ENCODE measurements around the gene ACTA2. TPM values are rescaled to one million over a fixed set of nuclear protein-coding genes. Genes with fewer than 3 reads are reported as not detected.
A peak's percentile ranks its signal among the peaks of the same experiment; 100 is the strongest.
"Not testable (repeated sequence)": the region's sequence is repeated elsewhere in the genome, so short reads cannot be mapped to it uniquely, and the experiment has no call there.

ACTA2 gene
- total RNA-seq, 4 donors from 2014 or later, result 6,391 to 8,723 (median 8,539) TPM

DNA sequence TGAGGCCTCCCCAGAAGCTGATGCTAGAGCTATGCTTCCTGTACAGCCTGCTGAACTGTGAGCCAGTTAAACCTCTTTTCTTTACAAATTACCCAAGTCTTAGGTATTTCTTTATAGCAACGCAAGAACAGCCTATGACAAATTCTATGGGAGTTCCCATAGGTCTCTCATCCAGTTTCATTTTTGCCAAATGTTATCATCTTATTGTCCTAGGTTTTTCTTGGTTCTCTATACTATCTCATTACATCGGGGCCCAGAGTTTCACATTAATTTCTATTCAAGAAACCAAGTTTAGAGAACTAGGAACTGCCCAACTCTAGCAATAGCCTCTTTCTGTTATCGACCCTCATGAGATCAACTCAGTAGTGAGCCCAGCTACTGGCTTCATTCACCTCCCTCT, 15.9 kb downstream of the ACTA2 start:
- Histone ChIP-seq H3K36me3 (peaks cover 36 to 72% (median 67%) of the 10 kb centered on the region in 4 donors), H3K27me3 (no peaks in the 10 kb centered on the region), H3K4me3 (no peak overlapping the region), H3K9me3 (no peaks in the 10 kb centered on the region), H3K27ac (replicated peaks in 1 of 4) (peak overlapping the region; percentile 76 to 96 (median 92)), H3K4me1 (peaks cover 18 to 73% (median 68%) of the 10 kb centered on the region in 4 donors)
- TF ChIP-seq POLR2AphosphoS5 (IDR thresholded peaks at IDR 0.05) (no peak), POLR2A (IDR thresholded peaks at IDR 0.05; ENCODE audit: low read depth) (no peak), EP300 (IDR thresholded peaks at IDR 0.05) (no peak)
- TF ChIP-seq, protein P1, sequence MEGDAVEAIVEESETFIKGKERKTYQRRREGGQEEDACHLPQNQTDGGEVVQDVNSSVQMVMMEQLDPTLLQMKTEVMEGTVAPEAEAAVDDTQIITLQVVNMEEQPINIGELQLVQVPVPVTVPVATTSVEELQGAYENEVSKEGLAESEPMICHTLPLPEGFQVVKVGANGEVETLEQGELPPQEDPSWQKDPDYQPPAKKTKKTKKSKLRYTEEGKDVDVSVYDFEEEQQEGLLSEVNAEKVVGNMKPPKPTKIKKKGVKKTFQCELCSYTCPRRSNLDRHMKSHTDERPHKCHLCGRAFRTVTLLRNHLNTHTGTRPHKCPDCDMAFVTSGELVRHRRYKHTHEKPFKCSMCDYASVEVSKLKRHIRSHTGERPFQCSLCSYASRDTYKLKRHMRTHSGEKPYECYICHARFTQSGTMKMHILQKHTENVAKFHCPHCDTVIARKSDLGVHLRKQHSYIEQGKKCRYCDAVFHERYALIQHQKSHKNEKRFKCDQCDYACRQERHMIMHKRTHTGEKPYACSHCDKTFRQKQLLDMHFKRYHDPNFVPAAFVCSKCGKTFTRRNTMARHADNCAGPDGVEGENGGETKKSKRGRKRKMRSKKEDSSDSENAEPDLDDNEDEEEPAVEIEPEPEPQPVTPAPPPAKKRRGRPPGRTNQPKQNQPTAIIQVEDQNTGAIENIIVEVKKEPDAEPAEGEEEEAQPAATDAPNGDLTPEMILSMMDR (IDR thresholded peaks at IDR 0.05), result no peak
- intact Hi-C loops (cut with DNase I), result no loop called here
- no peak for DNase-seq (ENCODE audit: extremely low spot score)
- 57% methylated on average over 3 of the region's 3 CpGs for WGBS

DNA sequence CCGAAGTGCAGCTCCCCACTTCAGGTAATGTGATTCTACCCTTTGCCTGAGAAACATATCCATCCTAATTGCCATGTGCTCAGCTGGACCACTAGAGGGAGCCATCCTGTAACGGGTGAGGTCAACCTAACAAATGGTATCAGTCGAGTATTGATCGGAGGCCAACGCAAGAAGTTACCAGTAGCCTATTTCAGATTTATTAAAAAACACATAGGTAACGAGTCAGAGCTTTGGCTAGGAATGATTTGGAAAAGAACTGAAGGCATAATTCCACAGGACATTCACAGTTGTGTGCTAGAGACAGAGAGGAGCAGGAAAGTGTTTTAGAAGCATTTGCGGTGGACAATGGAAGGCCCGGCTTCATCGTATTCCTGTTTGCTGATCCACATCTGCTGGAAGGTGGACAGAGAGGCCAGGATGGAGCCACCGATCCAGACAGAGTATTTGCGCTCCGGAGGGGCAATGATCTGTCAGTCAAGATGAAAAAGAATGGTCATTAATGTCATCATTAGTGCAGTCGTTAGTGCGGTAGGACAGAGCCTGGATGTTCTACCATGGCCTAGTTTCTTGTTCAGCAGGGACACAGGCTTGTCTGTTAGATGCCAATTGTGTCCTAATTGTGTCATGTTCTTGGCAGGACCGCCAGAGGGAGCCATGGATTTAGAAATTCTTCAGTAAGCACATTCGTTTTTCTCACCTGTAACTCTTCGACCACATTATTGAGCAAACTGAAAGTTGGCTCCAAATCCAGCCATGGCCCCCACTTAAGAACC, 17.5 kb downstream of the ACTA2 start:
- peak; percentile 50 to 84 for TF ChIP-seq POLR2AphosphoS5 (IDR thresholded peaks at IDR 0.05)
- TF ChIP-seq EP300 (IDR thresholded peaks at IDR 0.05), result no peak
- TF ChIP-seq POLR2A (IDR thresholded peaks at IDR 0.05; ENCODE audit: low read depth), result no peak
- TF ChIP-seq, protein P1 (IDR thresholded peaks at IDR 0.05), result peak; percentile 70 to 84 (median 76)
- no peaks in the 10 kb centered on the region for H3K9me3 ChIP-seq
- WGBS, result 12% methylated on average over 17 of the region's 17 CpGs
- intact Hi-C loops (cut with DNase I), result loop anchor here (2.0 to 5.0 kb wide), 3 partner anchors 52 to 277 kb away; partner anchors contain the start of gene STAMBPL1
- H3K27ac ChIP-seq (replicated peaks in 1 of 4), result peak overlapping the region; percentile 76 to 96 (median 92)
- DNase-seq (ENCODE audit: extremely low spot score), result peak; percentile 95
- H3K4me1 ChIP-seq, result peaks cover 18 to 64% (median 60%) of the 10 kb centered on the region in 4 donors
- H3K27me3 ChIP-seq, result no peaks in the 10 kb centered on the region
- H3K4me3 ChIP-seq, result peak overlapping the region in 1 of 4 donors; percentile 16
- peaks cover 23 to 57% (median 51%) of the 10 kb centered on the region in 4 donors for H3K36me3 ChIP-seq

DNA sequence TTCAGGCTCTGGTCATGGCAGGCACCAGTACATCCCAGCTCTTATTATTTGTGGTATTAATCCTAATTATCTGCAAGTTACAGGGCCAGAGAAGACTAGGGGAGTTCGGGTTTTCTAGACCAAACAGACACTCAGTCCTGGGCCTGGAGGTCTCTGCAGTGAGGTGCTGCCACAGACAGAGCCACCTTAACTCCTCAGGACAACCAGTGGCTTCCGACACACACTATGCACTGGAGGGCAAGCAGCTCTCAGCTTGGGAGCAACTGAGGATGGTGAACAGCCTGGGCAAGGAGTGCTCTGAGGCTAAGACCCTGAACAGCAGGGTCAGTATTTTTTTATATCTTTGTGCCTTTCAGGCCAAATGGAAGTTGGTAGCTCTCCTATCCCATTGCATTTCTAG, 19.0 kb downstream of the ACTA2 start:
- no peak for DNase-seq (ENCODE audit: extremely low spot score)
- intact Hi-C loops (cut with DNase I), result loop anchor here (5.0 kb wide), 2 partner anchors 51 to 279 kb away; partner anchors contain the start of gene STAMBPL1
- peak overlapping the region; percentile 69 to 81 (median 75) for H3K27ac ChIP-seq (replicated peaks in 1 of 4)
- peaks cover 18 to 54% (median 50%) of the 10 kb centered on the region in 4 donors for H3K4me1 ChIP-seq
- H3K9me3 ChIP-seq, result no peaks in the 10 kb centered on the region
- H3K4me3 ChIP-seq, result no peak overlapping the region
- 60% methylated on average over 2 of the region's 2 CpGs for WGBS
- H3K36me3 ChIP-seq, result peaks cover 7 to 41% (median 37%) of the 10 kb centered on the region in 4 donors
- TF ChIP-seq EP300 (IDR thresholded peaks at IDR 0.05) (no peak), POLR2AphosphoS5 (IDR thresholded peaks at IDR 0.05) (peak in 1 of 2 donors; percentile 77)
- no peaks in the 10 kb centered on the region for H3K27me3 ChIP-seq

- WGBS, result 34% methylated on average over 7 of the region's 7 CpGs
- peaks cover 18 to 49% (median 45%) of the 10 kb centered on the region in 4 donors for H3K4me1 ChIP-seq
- no peak for DNase-seq (ENCODE audit: extremely low spot score)
- H3K27me3 ChIP-seq, result no peaks in the 10 kb centered on the region
- H3K36me3 ChIP-seq, result peaks cover 0 to 33% (median 29%) of the 10 kb centered on the region in 4 donors
- H3K9me3 ChIP-seq, result no peaks in the 10 kb centered on the region
- intact Hi-C loops (cut with DNase I), result loop anchor here (5.0 kb wide), 2 partner anchors 50 to 280 kb away; partner anchors contain the start of gene STAMBPL1
- peak overlapping the region; percentile 69 to 81 (median 75) for H3K27ac ChIP-seq (replicated peaks in 1 of 4)
- TF ChIP-seq POLR2A (IDR thresholded peaks at IDR 0.05; ENCODE audit: low read depth) (no peak), POLR2AphosphoS5 (IDR thresholded peaks at IDR 0.05) (peak; percentile 69 to 79)
- TF ChIP-seq, protein P1 (IDR thresholded peaks at IDR 0.05), result peak; percentile 90 to 94 (median 91)
- H3K4me3 ChIP-seq, result no peak overlapping the region
Measured at GRCh38 chr10:88932539-88933256, 19.9 kb downstream of the ACTA2 start.

- Histone ChIP-seq H3K27ac (replicated peaks in 1 of 4) (peak overlapping the region; percentile 69 to 81 (median 75)), H3K36me3 (peaks cover 0 to 26% (median 22%) of the 10 kb centered on the region in 4 donors), H3K4me1 (peaks cover 23 to 49% (median 46%) of the 10 kb centered on the region in 4 donors)
- intact Hi-C loops (cut with DNase I), result loop anchor here (5.0 kb wide), 2 partner anchors 50 to 280 kb away; partner anchors contain the start of gene STAMBPL1
- WGBS, result 69% methylated on average over 5 of the region's 5 CpGs
- H3K9me3 ChIP-seq; H3K4me3 ChIP-seq; DNase-seq (ENCODE audit: extremely low spot score); H3K27me3 ChIP-seq: not testable (repeated sequence)
Measured at GRCh38 chr10:88932029-88932428, 20.5 kb downstream of the ACTA2 start.

All from esophagus muscularis mucosa (tissue), 4 donors.